GM21390 (cell line): ENCODE results near the gene FANCI.

ENCODE experiments used
- ATAC-seq: cut with Tn5 transposase; IDR thresholded peaks from one replicate; pipeline ENCODE4 v1.9.1; 2021; ENCODE audit not compliant: unreplicated experiment

The FANCI gene

GRCh38 chr15:89359471-89360293, 115.9 kb downstream of the FANCI start:
- ATAC-seq = no peak

DNA sequence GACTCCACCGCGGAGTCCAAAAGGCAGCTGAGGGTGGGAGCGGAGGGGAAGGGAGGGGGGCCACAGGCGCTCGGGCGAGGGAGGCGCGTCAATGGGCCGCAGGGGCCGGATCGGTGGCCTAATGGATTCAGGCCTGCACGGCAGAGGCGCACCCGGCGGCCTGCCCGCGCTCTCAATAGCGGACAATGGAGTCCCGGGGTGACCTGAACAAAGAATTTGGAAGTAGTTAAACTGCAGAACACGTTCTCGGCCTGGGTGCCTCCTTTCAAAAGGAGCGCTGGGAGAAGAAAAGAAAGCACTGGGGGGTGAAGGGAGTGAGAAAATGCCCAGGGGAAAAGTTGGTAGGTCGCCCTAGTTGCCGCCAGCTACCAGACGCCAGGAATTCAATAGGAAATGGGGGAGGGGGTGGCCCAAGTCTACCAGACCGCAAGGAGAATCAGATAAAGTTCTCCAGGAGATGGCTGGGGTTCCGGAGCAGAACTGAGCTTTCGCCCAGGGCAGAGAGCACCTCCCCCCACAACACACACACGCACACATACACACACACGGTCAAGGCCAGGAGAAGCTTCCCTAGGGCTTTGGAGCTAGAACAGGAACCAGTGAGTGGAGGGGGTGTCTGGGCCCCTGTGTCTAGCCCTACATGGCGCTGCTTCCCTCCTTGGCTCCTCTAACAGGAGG, 116.7 kb downstream of the FANCI start:
- ATAC-seq = no peak

- no peak for ATAC-seq
Observed at GRCh38 chr15:89361451-89362202, 117.8 kb downstream of the FANCI start.

GRCh38 chr15:89362203-89363101, 118.7 kb downstream of the FANCI start:
- no peak for ATAC-seq

DNA sequence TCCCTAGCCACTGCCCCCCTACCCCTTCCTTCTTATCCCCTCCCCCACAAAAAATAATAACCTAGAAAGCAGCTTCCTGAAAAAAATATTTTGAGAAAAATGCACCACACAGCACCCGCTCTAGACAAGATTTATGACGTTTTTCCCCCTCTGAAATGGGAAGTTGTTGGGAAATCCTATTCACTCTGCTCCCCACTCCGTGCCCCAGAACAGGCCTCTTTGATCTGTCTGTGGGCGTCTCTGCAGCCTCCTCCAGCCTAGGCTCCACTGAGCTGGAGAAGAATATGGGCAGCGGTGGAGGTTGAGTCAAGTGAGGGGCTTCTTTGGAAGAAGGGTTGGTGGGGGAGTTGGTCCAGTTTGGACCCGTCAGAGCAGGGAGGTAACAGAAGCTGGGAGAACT, 119.4 kb downstream of the FANCI start:
- no peak for ATAC-seq

DNA sequence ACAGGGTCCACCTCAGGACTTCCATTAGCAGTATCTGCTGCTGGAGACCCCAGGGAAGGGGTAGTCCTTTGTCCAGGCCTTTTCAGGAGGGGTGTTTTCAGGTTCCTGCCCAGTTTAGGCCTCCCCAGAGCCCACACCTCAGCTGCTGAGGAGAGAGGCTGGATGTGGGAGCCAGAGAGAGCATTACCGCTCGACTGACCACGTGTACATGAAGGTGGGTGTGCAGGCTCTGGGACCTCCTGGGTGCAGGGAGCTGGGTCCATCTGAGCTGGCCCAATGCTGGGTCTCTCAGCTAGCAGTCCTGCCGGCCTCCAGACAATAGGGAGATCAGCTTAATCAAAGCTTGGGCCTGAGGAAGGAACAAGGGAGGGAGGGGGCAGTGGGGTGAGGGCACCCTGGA, 120.0 kb downstream of the FANCI start:
- no peak for ATAC-seq

DNA sequence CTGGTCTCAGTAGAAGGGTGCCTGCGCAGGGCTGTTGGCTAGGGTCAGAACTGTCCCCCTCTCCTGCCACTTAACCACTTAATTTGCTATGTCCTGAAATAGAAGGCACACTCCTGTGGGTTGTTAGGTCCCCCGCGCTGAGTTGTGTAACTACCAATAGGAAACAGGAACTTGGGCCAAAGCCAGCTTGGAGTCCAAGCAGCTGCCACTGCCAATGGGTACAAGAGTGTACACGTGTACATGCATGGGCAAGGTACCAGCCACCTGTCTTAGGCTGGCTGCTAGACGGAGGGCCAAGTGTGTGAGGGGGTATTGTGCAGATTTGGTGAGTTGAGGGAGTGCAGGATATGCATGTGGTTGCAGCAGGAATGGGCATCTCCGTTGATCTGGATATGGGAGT, 120.6 kb downstream of the FANCI start:
- ATAC-seq = no peak

DNA sequence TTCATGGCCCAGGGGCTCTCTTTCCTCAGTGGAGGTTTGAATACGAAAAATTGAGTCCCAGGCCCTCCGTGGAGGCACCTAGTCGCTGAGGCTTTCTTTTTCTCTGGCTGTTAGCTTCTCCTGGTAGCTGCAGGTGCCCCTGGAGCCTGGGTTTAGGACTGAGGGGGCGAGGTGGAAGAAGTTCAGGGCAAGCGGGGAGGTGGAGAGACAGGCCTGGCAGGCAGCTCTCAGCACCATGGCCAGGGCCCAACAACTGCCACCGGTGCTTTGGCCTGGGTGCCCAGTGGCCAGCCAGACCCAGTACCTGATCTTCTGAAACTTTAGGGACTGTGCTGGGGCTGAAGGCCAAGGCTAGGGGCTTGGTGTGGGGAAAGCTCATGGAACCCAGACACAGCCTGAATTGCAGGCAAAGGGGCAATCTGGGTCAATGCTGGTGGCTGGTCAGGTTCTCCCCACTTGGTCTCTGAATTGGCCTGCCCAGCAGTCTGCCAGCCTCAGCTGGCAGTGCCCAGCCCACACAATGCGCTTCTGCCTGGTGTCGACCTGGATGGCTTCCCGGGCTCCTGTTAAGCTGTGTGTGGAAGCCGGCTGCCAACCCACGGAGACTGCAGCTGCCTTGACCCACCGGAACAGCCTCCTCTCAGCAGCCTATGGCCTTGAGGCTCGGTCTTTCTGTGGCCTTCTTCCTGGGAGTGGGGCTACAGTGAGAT, 121.1 kb downstream of the FANCI start:
- no peak for ATAC-seq

GRCh38 chr15:89365462-89366065, 121.8 kb downstream of the FANCI start:
- no peak for ATAC-seq
